Astrocyte of the spinal cord (primary cell): ENCODE data around the gene GPSM1.
"Not testable (repeated sequence)": the region's sequence is repeated elsewhere in the genome, so short reads cannot be mapped to it uniquely, and the experiment has no call there.

Experiments
- DNase-seq: peaks from one replicate; pipeline ENCODE4 v3.0.0; 2011; ENCODE audit warnings: low read depth, low spot score
- H3K4me3 ChIP-seq: 2 replicates; pipeline ENCODE4 v1.5.1; 2011; ENCODE audit warnings: low read depth, mild to moderate bottlenecking, low read length, moderate library complexity
- in situ Hi-C: cut with HindIII; loops from 2 replicates; pipeline ENCODE4 v1.10.0; 2017; ENCODE audit warnings: low sequenced_read_pairs
- TF ChIP-seq, protein P1 (sequence below): IDR thresholded peaks from 2 replicates; pipeline ENCODE4 v1.5.1; 2012; ENCODE audit warnings: low read depth, mild to moderate bottlenecking, low read length, inconsistent platforms

GPSM1 gene

DNA sequence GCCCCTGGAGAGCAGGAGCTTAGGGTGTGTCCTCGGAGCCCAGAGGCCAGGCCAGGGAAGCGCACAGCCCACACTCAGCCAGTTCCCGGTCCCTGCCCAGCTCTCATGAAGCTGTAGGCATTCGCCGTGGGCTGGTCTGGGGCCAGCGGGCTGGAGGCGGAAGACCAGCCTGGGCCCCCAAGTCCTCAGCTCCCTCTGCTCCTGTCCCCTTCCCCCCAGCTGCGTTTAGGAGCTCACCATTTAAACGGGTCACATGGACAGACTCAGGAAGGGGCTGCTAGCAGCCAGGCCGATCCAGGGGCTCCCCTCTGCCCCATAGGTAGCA lies 18.8 kb downstream of the GPSM1 start:
- TF ChIP-seq, protein P1, sequence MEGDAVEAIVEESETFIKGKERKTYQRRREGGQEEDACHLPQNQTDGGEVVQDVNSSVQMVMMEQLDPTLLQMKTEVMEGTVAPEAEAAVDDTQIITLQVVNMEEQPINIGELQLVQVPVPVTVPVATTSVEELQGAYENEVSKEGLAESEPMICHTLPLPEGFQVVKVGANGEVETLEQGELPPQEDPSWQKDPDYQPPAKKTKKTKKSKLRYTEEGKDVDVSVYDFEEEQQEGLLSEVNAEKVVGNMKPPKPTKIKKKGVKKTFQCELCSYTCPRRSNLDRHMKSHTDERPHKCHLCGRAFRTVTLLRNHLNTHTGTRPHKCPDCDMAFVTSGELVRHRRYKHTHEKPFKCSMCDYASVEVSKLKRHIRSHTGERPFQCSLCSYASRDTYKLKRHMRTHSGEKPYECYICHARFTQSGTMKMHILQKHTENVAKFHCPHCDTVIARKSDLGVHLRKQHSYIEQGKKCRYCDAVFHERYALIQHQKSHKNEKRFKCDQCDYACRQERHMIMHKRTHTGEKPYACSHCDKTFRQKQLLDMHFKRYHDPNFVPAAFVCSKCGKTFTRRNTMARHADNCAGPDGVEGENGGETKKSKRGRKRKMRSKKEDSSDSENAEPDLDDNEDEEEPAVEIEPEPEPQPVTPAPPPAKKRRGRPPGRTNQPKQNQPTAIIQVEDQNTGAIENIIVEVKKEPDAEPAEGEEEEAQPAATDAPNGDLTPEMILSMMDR: no peak
- DNase-seq: no peak
- in situ Hi-C loops: no loop called here
- no peak overlapping the region for H3K4me3 ChIP-seq

DNA sequence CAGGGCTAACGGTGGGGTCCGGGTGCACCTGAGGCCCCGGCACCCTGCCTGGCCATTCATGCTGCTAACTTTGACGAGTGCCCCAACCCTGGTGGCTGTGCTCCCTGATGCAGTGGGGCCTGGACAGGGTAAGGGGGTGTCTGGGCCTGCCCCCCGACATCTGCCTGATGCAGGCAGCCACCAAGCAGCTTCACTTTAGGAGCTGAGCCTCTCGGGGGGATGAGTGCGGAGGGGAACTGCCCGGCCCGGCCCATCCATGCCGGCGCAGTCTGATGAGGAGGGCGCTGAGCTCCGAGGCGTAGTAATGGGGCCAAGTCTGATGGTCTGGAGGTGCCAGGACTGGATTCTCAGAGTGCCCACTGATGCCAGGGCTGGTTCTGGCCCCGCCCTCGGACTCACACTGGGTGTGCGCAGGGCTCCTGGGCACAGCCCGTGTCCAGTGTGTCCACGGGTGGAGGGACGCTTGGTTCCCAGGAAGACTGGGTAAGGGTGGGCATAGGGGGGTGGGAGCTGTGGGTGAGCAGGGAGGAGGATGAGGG lies 19.7 kb downstream of the GPSM1 start:
- DNase-seq: no peak
- in situ Hi-C loops: no loop called here
- H3K4me3 ChIP-seq: no peak overlapping the region
- TF ChIP-seq, protein P1: no peak

DNA sequence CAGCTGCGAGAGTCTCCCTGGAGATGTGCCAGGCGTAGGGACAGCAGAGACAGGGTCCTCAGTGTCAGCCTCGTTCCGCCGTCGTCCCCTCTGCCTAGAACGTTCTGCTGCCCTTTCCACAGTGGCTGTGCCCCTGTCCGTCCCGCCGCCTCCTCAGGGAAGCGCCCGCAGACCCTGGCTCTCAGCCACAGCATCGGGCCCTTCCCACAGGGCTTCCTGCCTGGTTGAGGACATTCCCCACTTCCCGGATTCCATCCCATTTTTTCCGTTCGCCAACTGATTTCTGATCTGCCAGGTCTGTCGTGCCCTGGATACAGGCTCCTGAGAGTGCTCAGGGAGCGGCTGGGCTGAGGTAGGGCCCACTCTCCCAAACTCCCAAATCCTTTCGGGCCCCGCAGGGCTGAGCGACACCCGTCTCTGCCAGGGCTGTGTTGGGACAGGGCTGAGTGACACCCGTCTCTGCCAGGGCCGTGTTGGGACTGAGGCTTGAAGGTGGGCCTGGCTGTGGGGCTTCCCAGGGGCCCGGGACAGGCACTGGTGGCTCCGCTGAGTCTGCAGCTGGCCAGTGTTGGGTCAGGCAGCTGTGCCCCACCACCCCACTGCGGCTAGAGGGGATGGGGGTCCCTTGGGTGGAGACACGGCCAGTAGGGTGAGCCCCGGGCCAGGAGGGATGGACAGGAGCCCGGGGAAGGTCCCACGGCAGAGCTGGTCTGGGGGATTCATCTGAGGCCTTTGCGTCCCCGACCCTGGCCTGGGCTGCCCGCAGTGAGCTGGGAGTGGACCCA lies 20.3 kb downstream of the GPSM1 start:
- DNase-seq: no peak
- TF ChIP-seq, protein P1: no peak
- H3K4me3 ChIP-seq: no peak overlapping the region
- in situ Hi-C loops: no loop called here

DNA sequence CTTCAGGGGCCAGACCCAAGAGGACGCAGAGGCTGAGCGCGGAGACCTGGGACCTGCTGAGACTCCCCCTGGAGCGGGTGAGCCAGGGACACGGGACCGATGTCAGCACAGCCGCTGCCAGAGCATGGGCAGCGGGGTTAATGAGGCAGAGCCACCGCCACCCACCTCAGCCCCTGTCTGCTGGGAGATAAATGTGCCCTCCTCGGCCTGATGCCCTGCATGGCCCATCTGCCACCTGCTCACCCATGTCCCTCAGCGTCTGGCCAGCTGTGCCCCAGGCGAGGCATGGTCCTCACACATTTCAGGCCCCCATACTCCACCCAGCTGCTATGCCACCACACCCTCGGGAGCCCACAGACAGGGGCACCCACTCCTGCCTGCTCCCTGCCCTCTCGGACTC lies 21.4 kb downstream of the GPSM1 start:
- TF ChIP-seq, protein P1: no peak
- in situ Hi-C loops: no loop called here
- H3K4me3 ChIP-seq: no peak overlapping the region

DNA sequence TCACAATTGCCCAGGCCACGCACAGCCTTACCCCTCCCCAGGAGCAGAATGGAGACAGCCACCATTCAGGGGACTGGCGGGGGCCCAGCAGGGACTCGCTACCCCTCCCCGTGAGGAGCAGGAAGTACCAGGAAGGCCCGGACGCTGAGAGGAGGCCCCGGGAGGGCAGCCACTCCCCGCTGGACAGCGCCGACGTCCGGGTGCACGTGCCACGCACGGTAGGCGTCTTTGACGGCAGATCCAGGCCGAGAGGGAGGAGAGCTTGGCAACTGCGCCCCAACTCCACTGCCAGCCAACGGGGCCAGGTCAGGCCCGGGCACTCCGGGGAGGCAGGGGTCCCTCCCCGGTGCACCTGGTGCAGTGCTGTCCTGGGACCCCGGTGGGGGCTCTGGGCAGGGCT lies 22.2 kb downstream of the GPSM1 start:
- TF ChIP-seq, protein P1: no peak
- in situ Hi-C loops: no loop called here
- no peak overlapping the region for H3K4me3 ChIP-seq
- no peak for DNase-seq

More for the DNA sequence above, 21.4 kb downstream of the GPSM1 start:
- DNase-seq: no peak

DNA sequence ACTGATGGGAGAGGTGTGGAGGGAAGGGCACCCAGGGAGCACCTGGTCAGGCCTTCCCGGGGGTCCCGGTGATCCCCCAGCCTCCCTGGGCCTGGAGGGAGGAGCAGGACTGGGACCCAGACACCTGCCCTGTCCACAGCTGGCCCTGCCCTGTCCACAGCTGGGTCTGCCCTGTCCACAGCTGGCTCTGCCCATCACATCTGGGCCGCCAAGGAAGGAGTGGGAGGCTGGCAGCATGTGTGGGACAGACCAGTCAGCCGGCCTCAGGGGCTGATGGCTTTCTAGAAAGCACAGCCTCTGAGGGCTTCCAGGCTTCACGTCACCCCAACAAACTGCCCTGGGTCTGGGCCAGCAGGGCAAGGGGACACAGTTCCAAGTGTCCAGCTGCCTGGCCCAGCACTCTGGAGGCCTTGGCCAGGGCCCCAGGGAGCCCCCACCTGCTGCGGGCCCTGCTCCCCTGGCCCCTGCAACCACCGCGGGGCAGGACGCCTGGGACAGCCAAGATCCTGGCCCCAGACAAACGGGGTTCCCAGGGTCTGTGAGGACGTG lies 24.0 kb downstream of the GPSM1 start:
- H3K4me3 ChIP-seq: no peak overlapping the region
- DNase-seq: no peak
- TF ChIP-seq, protein P1: no peak
- in situ Hi-C loops: no loop called here

DNA sequence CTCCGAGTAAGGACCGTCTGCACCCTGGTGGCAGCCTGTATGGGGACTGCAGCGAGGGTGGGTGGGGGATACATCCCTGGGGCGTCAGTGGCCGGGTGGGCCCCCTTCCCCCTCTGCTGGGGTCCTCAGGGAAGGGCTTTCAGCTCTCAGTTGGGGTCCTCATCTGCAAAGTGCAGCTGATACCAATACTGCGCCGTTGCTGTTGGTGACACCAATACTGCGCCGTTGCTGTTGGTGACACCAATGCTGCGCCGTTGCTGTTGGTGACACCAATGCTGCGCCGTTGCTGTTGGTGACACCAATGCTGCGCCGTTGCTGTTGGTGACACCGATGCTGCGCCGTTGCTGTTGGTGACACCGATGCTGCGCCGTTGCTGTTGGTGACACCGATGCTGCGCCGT lies 24.5 kb downstream of the GPSM1 start:
- H3K4me3 ChIP-seq, DNase-seq, in situ Hi-C loops: not testable (repeated sequence)
